HepG2 (cell line): ENCODE measurements around the gene DNALI1. TPM values are rescaled to one million over a fixed set of nuclear protein-coding genes. Genes with fewer than 3 reads are reported as not detected.

Source experiments
- CBFB ChIP-seq: sonication (generic); formaldehyde crosslinking; IDR thresholded peaks from 2 replicates; pipeline ENCODE4 v1.4.0; 2020; ENCODE audit warnings: missing genetic modification reagents
- CHD4 ChIP-seq: fragments of 200-600 bp; sonication (generic); IDR thresholded peaks from 2 replicates; pipeline ENCODE4 v1.7.0; 2017; ENCODE audit warnings: mild to moderate bottlenecking, low read length, borderline replicate concordance
- ESRRA ChIP-seq: sonication (generic); formaldehyde crosslinking; IDR thresholded peaks from 2 replicates; pipeline ENCODE4 v1.5.1; 2020; ENCODE audit warnings: mild to moderate bottlenecking, low read depth, missing genetic modification reagents
- NFE2L1 ChIP-seq: sonication (generic); formaldehyde crosslinking; IDR thresholded peaks from 2 replicates; pipeline ENCODE4 v1.4.0; 2020; ENCODE audit warnings: missing genetic modification reagents, mild to moderate bottlenecking, borderline replicate concordance
- SP1 ChIP-seq, 2 experiments: fragments of 450-650 bp in 1 of 2; sonication (generic) in 1 of 2; formaldehyde crosslinking in 1 of 2; IDR thresholded peaks; 2 replicates each; pipeline versions ENCODE4 v1.4.0 to v1.6.1; 2016 to 2020; ENCODE audit warnings: missing genetic modification reagents in 1 of 2
- ZNF274 ChIP-seq: sonication (generic); formaldehyde crosslinking; IDR thresholded peaks from 2 replicates; pipeline ENCODE4 v1.5.1; 2020; ENCODE audit warnings: mild to moderate bottlenecking, missing genetic modification reagents
- ZNF34 ChIP-seq: sonication (generic); formaldehyde crosslinking; IDR thresholded peaks from 2 replicates; pipeline ENCODE4 v1.4.0; 2020; ENCODE audit warnings: mild to moderate bottlenecking, missing genetic modification reagents, borderline replicate concordance
- ZNF547 ChIP-seq: sonication (generic); formaldehyde crosslinking; IDR thresholded peaks from 2 replicates; pipeline ENCODE4 v1.5.1; 2020; ENCODE audit warnings: mild to moderate bottlenecking, missing genetic modification reagents
- ZNF609 ChIP-seq: sonication (generic); formaldehyde crosslinking; IDR thresholded peaks from 2 replicates; pipeline ENCODE4 v1.4.0; 2020; ENCODE audit warnings: mild to moderate bottlenecking, missing genetic modification reagents, borderline replicate concordance
- ZNF766 ChIP-seq: sonication (generic); formaldehyde crosslinking; IDR thresholded peaks from 2 replicates; pipeline ENCODE4 v1.5.0; 2020; ENCODE audit warnings: missing genetic modification reagents, borderline replicate concordance
- polyA plus RNA-seq, 8 experiments: library from polyadenylated mRNA; depleted of rRNA in 3 of 8; stranded (reverse) in 7 of 8; unstranded in 1 of 8; fragments of >200 nt; fragmentation: Illumina TruSeq in 4 of 8; extraction: Trizol in 4 of 8; gene quantifications; 2 replicates each; pipeline versions ENCODE4 v1.2.1 to v1.2.3, GENCODE V29; 2011 to 2016; ENCODE audit warnings: low read depth in 4 of 8, missing spikeins in 1 of 8, mixed read lengths in 1 of 8; ENCODE audit not compliant: insufficient read depth in 1 of 8
- total RNA-seq, 5 experiments: library from RNA; depleted of rRNA; stranded (reverse); fragments of >200 nt; fragmentation: Illumina TruSeq; extraction: Trizol; gene quantifications; 2 replicates each; pipeline ENCODE4 v1.2.3, GENCODE V29; 2016; ENCODE audit warnings: low read depth in 1 of 5

DNALI1 gene
- total and polyA plus RNA-seq, 2 of the 13 experiments (the other 11 are each of a cell fraction or from before 2014, with no cell fraction given), result 0.42 to 0.70 TPM

GRCh38 chr1:37533317-37534093 is 23.2 kb upstream of the DNALI1 start (continued):
- no peak for TF ChIP-seq ZNF34 (CRISPR knock-in tag)
- no peak for TF ChIP-seq NFE2L1 (CRISPR knock-in tag)
- no peak for TF ChIP-seq ZNF609 (CRISPR knock-in tag)
- peak; percentile 77 for TF ChIP-seq CHD4
- TF ChIP-seq ZNF547 (CRISPR knock-in tag), result no peak
- TF ChIP-seq CBFB, result no peak
- no peak for TF ChIP-seq SP1 (IDR thresholded peaks at IDR 0.05)
- no peak for TF ChIP-seq SP1 (CRISPR knock-in tag; IDR thresholded peaks at IDR 0.05)
- TF ChIP-seq ZNF274 (CRISPR knock-in tag), result no peak
- no peak for TF ChIP-seq ESRRA (CRISPR knock-in tag)
- no peak for TF ChIP-seq ZNF766 (CRISPR knock-in tag)
